Vagina (tissue), 2 donors: ENCODE measurements around the gene LUZP1. TPM values are rescaled to one million over a fixed set of nuclear protein-coding genes. Genes with fewer than 3 reads are reported as not detected.

Experiments used
- DNase-seq, 2 donors: peaks; one replicate each; pipeline ENCODE4 v3.0.0-alpha.2; 2017; ENCODE audit errors: extremely low spot score in 2 of 2
- H3K27ac ChIP-seq: fragments of 200-600 bp; sonication (generic); one replicate; pipeline ENCODE4 v1.5.1; 2019
- H3K27me3 ChIP-seq: fragments of 200-600 bp; sonication (generic); one replicate; pipeline ENCODE4 v1.5.1; 2019
- H3K36me3 ChIP-seq, 2 donors: fragments of 200-600 bp; sonication (generic); one replicate each; pipeline ENCODE4 v1.5.1; 2017 to 2019
- H3K4me1 ChIP-seq: fragments of 200-600 bp; sonication (generic); one replicate; pipeline ENCODE4 v1.5.1; 2019
- H3K4me3 ChIP-seq, 2 donors: fragments of 200-600 bp; sonication (generic); 1 replicate in 1 of 2; 2 replicates in 1 of 2; pipeline ENCODE4 v1.5.1; 2016 to 2019
- H3K9me3 ChIP-seq: fragments of 200-600 bp; sonication (generic); one replicate; pipeline ENCODE4 v1.5.1; 2019
- CTCF ChIP-seq, 3 experiments: fragments of 450-650 bp in 2 of 3; fragments of 200-600 bp in 1 of 3; sonication (generic) in 1 of 3; IDR thresholded peaks; one replicate each; pipeline ENCODE4 v1.5.1; 2017 to 2019; ENCODE audit warnings: antibody characterized with exemption in 3 of 3, mild to moderate bottlenecking in 2 of 3, moderate library complexity in 2 of 3
- POLR2A ChIP-seq, 2 donors: fragments of 450-650 bp; IDR thresholded peaks; one replicate each; pipeline ENCODE4 v1.6.1; 2017; ENCODE audit warnings: antibody characterized with exemption in 2 of 2, mild to moderate bottlenecking in 2 of 2, moderate library complexity in 2 of 2
- POLR2AphosphoS5 ChIP-seq, 2 donors: sonication (generic); formaldehyde crosslinking; IDR thresholded peaks; one replicate each; pipeline ENCODE4 v1.9.0; 2017; ENCODE audit warnings: antibody characterized with exemption in 2 of 2, mild to moderate bottlenecking in 2 of 2, low read depth in 1 of 2; ENCODE audit not compliant: insufficient read depth in 1 of 2
- intact Hi-C: fragments of 100-400 bp; cut with DNase I; formaldehyde crosslinking; loops from one replicate; pipeline ENCODE4 v1.15.1; 2023
- total RNA-seq: library from RNA; depleted of rRNA; stranded (reverse); fragments of >200 nt; gene quantifications from one replicate; pipeline ENCODE4 v1.2.3, GENCODE V29; 2016

LUZP1 gene
- total RNA-seq, 1 donor from 2014 or later: 23.8 TPM

GRCh38 chr1:23126200-23126599 lies 42.5 kb downstream of the LUZP1 start:
- Histone ChIP-seq H3K4me3 (no peak overlapping the region), H3K9me3 (no peaks in the 10 kb centered on the region), H3K27ac (no peak overlapping the region), H3K27me3 (no peaks in the 10 kb centered on the region), H3K36me3 (no peaks in the 10 kb centered on the region), H3K4me1 (peaks cover 48% of the 10 kb centered on the region)
- TF ChIP-seq POLR2A (IDR thresholded peaks at IDR 0.05): no peak
- TF ChIP-seq CTCF (IDR thresholded peaks at IDR 0.05): no peak
- TF ChIP-seq POLR2AphosphoS5 (IDR thresholded peaks at IDR 0.05; ENCODE audit: insufficient read depth in 1 of 2, low read depth in 1 of 2): no peak
- DNase-seq: no peak
- intact Hi-C loops: no loop called here

GRCh38 chr1:23125489-23125888 lies 43.2 kb downstream of the LUZP1 start:
- Histone ChIP-seq H3K4me1 (peaks cover 56% of the 10 kb centered on the region), H3K27ac (no peak overlapping the region), H3K4me3 (no peak overlapping the region), H3K36me3 (no peaks in the 10 kb centered on the region), H3K9me3 (no peaks in the 10 kb centered on the region), H3K27me3 (no peaks in the 10 kb centered on the region)
- TF ChIP-seq CTCF (IDR thresholded peaks at IDR 0.05): no peak
- TF ChIP-seq POLR2A (IDR thresholded peaks at IDR 0.05): no peak
- TF ChIP-seq POLR2AphosphoS5 (IDR thresholded peaks at IDR 0.05; ENCODE audit: insufficient read depth in 1 of 2, low read depth in 1 of 2): no peak
- DNase-seq: no peak
- intact Hi-C loops: no loop called here

DNA sequence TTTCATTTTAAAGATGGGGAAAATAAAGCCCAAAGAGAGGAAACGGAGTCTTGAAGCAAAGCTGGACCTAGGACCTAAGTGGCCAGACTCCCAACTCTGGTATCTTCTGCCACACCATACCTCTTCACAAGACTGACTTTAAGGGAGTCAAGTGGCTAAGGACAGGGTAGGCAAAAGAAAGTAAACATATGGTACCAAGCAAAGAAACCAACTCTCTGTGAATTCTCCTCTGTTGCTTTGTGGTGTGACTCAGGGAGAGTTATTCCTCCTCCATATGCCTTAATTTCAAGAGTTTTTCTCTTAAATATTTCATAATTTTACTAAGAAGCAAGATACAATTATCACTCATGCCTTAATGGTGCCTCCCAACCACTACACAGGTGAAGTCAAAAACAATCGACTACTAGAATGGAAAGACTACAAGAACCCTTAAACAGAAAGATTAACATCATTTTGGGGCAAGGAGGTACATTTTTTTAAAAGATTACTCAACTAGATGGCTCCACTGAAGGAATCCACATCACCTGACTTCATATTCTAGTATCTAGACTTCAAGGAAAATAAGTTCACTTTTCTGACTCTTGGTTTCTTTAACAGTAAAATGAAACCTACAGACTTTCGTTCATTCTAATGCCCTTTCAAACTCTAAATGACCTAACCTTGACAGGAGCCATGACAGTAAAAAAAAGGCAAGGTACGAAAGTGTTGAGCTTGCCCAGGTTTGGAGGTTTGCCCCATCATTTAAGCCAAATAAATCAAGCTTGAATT lies 44.2 kb downstream of the LUZP1 start:
- H3K27me3 ChIP-seq: no peaks in the 10 kb centered on the region
- H3K9me3 ChIP-seq: no peaks in the 10 kb centered on the region
- no peak overlapping the region for H3K27ac ChIP-seq
- H3K4me1 ChIP-seq: peaks cover 65% of the 10 kb centered on the region
- intact Hi-C loops: no loop called here
- no peak for DNase-seq
- TF ChIP-seq POLR2A (IDR thresholded peaks at IDR 0.05) (no peak), CTCF (IDR thresholded peaks at IDR 0.05) (no peak), POLR2AphosphoS5 (IDR thresholded peaks at IDR 0.05; ENCODE audit: insufficient read depth in 1 of 2, low read depth in 1 of 2) (no peak)
- no peak overlapping the region for H3K4me3 ChIP-seq
- H3K36me3 ChIP-seq: no peaks in the 10 kb centered on the region

- peaks cover 74% of the 10 kb centered on the region for H3K4me1 ChIP-seq
- no peaks in the 10 kb centered on the region for H3K9me3 ChIP-seq
- peak overlapping the region; percentile 3 for H3K27ac ChIP-seq
- no peak for DNase-seq
- TF ChIP-seq CTCF (IDR thresholded peaks at IDR 0.05) (no peak), POLR2A (IDR thresholded peaks at IDR 0.05) (no peak), POLR2AphosphoS5 (IDR thresholded peaks at IDR 0.05; ENCODE audit: insufficient read depth in 1 of 2, low read depth in 1 of 2) (no peak)
- no peak overlapping the region for H3K4me3 ChIP-seq
- H3K36me3 ChIP-seq: no peaks in the 10 kb centered on the region
- no peaks in the 10 kb centered on the region for H3K27me3 ChIP-seq
- intact Hi-C loops: no loop called here
Measured at GRCh38 chr1:23123528-23123927, 45.1 kb downstream of the LUZP1 start.

- peaks cover 78% of the 10 kb centered on the region for H3K4me1 ChIP-seq
- H3K9me3 ChIP-seq: no peaks in the 10 kb centered on the region
- H3K4me3 ChIP-seq: peak overlapping the region in 1 of 2 donors; percentile 27
- H3K27ac ChIP-seq: no peak overlapping the region
- intact Hi-C loops: no loop called here
- no peaks in the 10 kb centered on the region for H3K27me3 ChIP-seq
- no peak for DNase-seq
- H3K36me3 ChIP-seq: no peaks in the 10 kb centered on the region
- no peak for TF ChIP-seq CTCF (IDR thresholded peaks at IDR 0.05)
- TF ChIP-seq POLR2A (IDR thresholded peaks at IDR 0.05): no peak
- no peak for TF ChIP-seq POLR2AphosphoS5 (IDR thresholded peaks at IDR 0.05; ENCODE audit: insufficient read depth in 1 of 2, low read depth in 1 of 2)
Measured at GRCh38 chr1:23122796-23123195, 45.9 kb downstream of the LUZP1 start.
